Testis (tissue), 2 donors: Measurements from ENCODE around the gene GPATCH11.

Experiments used
- POLR2A ChIP-seq: fragments of 450-650 bp; IDR thresholded peaks from one replicate; pipeline ENCODE4 v1.6.1; 2017; ENCODE audit warnings: antibody characterized with exemption, mild to moderate bottlenecking, moderate library complexity
- TF ChIP-seq, protein P1 (sequence below), 3 experiments: fragments of 450-650 bp in 2 of 3; fragments of 200-600 bp in 1 of 3; sonication (generic) in 1 of 3; IDR thresholded peaks; one replicate each; pipeline ENCODE4 v1.5.1; 2016 to 2019; ENCODE audit warnings: antibody characterized with exemption in 3 of 3, mild to moderate bottlenecking in 2 of 3, moderate library complexity in 1 of 3

DNA sequence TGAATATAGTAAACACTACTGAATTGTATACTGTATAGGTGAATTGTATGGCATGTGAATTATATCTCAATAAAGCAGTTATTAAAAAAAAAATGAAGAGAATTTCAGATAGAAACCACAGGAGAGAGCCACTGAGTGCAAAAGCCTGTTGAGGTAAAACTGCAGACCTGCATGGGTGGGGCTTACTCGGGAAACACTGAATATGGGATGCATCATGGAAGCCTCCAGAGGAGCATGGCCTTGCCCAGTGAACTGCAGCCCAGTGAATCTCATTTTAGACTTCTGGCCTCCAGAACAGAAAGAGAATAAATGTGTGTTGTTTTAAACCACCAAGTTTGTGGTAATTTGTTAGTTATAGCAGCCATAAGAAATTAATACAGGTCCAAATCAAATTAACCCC lies 15.7 kb downstream of the GPATCH11 start:
- TF ChIP-seq, protein P1, sequence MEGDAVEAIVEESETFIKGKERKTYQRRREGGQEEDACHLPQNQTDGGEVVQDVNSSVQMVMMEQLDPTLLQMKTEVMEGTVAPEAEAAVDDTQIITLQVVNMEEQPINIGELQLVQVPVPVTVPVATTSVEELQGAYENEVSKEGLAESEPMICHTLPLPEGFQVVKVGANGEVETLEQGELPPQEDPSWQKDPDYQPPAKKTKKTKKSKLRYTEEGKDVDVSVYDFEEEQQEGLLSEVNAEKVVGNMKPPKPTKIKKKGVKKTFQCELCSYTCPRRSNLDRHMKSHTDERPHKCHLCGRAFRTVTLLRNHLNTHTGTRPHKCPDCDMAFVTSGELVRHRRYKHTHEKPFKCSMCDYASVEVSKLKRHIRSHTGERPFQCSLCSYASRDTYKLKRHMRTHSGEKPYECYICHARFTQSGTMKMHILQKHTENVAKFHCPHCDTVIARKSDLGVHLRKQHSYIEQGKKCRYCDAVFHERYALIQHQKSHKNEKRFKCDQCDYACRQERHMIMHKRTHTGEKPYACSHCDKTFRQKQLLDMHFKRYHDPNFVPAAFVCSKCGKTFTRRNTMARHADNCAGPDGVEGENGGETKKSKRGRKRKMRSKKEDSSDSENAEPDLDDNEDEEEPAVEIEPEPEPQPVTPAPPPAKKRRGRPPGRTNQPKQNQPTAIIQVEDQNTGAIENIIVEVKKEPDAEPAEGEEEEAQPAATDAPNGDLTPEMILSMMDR (IDR thresholded peaks at IDR 0.05) = no peak
- no peak for TF ChIP-seq POLR2A
